ENCODE results near the gene JAK1.

Gene JAK1

GRCh38 chr1:64843675-64844074 is 122.7 kb downstream of the JAK1 start:
- no peak for DNase-seq (ENCODE audit: low read depth)
- Histone ChIP-seq H3K4me3 (ENCODE audit: low read length) (no peak overlapping the region), H3K27me3 (replicated peaks; ENCODE audit: control insufficient read depth, insufficient read depth, low read length) (no peaks in the 10 kb centered on the region), H3K36me3 (ENCODE audit: control insufficient read depth, insufficient read depth, low read length, severe bottlenecking) (peaks cover 85% of the 10 kb centered on the region), H3K4me1 (ENCODE audit: control insufficient read depth, insufficient read depth, low read length) (peaks cover 26% of the 10 kb centered on the region), H3K9ac (ENCODE audit: low read length) (no peak overlapping the region), H3K9me3 (ENCODE audit: control insufficient read depth, low read length) (no peaks in the 10 kb centered on the region)

- H3K9ac ChIP-seq (ENCODE audit: low read length), result peak overlapping the region; percentile 59
- H3K27me3 ChIP-seq (replicated peaks; ENCODE audit: control insufficient read depth, insufficient read depth, low read length), result no peaks in the 10 kb centered on the region
- DNase-seq (ENCODE audit: low read depth), result no peak
- H3K4me1 ChIP-seq (ENCODE audit: control insufficient read depth, insufficient read depth, low read length), result peaks cover 26% of the 10 kb centered on the region
- H3K4me3 ChIP-seq (ENCODE audit: low read length), result peak overlapping the region; percentile 33
- no peaks in the 10 kb centered on the region for H3K9me3 ChIP-seq (ENCODE audit: control insufficient read depth, low read length)
- peaks cover 85% of the 10 kb centered on the region for H3K36me3 ChIP-seq (ENCODE audit: control insufficient read depth, insufficient read depth, low read length, severe bottlenecking)
Observed at GRCh38 chr1:64842224-64842623, 124.1 kb downstream of the JAK1 start.

- peaks cover 85% of the 10 kb centered on the region for H3K36me3 ChIP-seq (ENCODE audit: control insufficient read depth, insufficient read depth, low read length, severe bottlenecking)
- peak; percentile 72 for DNase-seq (ENCODE audit: low read depth)
Observed at GRCh38 chr1:64841330-64842065, 124.9 kb downstream of the JAK1 start.

GRCh38 chr1:64839732-64840405 is 126.5 kb downstream of the JAK1 start:
- Histone ChIP-seq H3K27me3 (replicated peaks; ENCODE audit: control insufficient read depth, insufficient read depth, low read length) (no peaks in the 10 kb centered on the region), H3K36me3 (ENCODE audit: control insufficient read depth, insufficient read depth, low read length, severe bottlenecking) (peaks cover 85% of the 10 kb centered on the region), H3K4me1 (ENCODE audit: control insufficient read depth, insufficient read depth, low read length) (peaks cover 32% of the 10 kb centered on the region), H3K4me3 (ENCODE audit: low read length) (no peak overlapping the region), H3K9ac (ENCODE audit: low read length) (no peak overlapping the region), H3K9me3 (ENCODE audit: control insufficient read depth, low read length) (no peaks in the 10 kb centered on the region)
- no peak for DNase-seq (ENCODE audit: low read depth)

More at GRCh38 chr1:64841330-64842065, 124.9 kb downstream of the JAK1 start:
- peak overlapping the region; percentile 59 for H3K9ac ChIP-seq (ENCODE audit: low read length)
- H3K4me3 ChIP-seq (ENCODE audit: low read length), result peak overlapping the region; percentile 33
- H3K27me3 ChIP-seq (replicated peaks; ENCODE audit: control insufficient read depth, insufficient read depth, low read length), result no peaks in the 10 kb centered on the region
- no peaks in the 10 kb centered on the region for H3K9me3 ChIP-seq (ENCODE audit: control insufficient read depth, low read length)
- peaks cover 26% of the 10 kb centered on the region for H3K4me1 ChIP-seq (ENCODE audit: control insufficient read depth, insufficient read depth, low read length)

GRCh38 chr1:64839261-64839660 is 127.1 kb downstream of the JAK1 start:
- H3K4me3 ChIP-seq (ENCODE audit: low read length), result no peak overlapping the region
- H3K9ac ChIP-seq (ENCODE audit: low read length), result no peak overlapping the region
- H3K36me3 ChIP-seq (ENCODE audit: control insufficient read depth, insufficient read depth, low read length, severe bottlenecking), result peaks cover 85% of the 10 kb centered on the region
- H3K9me3 ChIP-seq (ENCODE audit: control insufficient read depth, low read length), result no peaks in the 10 kb centered on the region
- no peak for DNase-seq (ENCODE audit: low read depth)
- peaks cover 37% of the 10 kb centered on the region for H3K4me1 ChIP-seq (ENCODE audit: control insufficient read depth, insufficient read depth, low read length)
- no peaks in the 10 kb centered on the region for H3K27me3 ChIP-seq (replicated peaks; ENCODE audit: control insufficient read depth, insufficient read depth, low read length)

- DNase-seq (ENCODE audit: low read depth), result no peak
- Histone ChIP-seq H3K27me3 (replicated peaks; ENCODE audit: control insufficient read depth, insufficient read depth, low read length) (no peaks in the 10 kb centered on the region), H3K9ac (ENCODE audit: low read length) (no peak overlapping the region), H3K4me1 (ENCODE audit: control insufficient read depth, insufficient read depth, low read length) (peaks cover 40% of the 10 kb centered on the region), H3K9me3 (ENCODE audit: control insufficient read depth, low read length) (no peaks in the 10 kb centered on the region), H3K4me3 (ENCODE audit: low read length) (no peak overlapping the region), H3K36me3 (ENCODE audit: control insufficient read depth, insufficient read depth, low read length, severe bottlenecking) (peaks cover 85% of the 10 kb centered on the region)
Observed at GRCh38 chr1:64838486-64838885, 127.9 kb downstream of the JAK1 start.

- Histone ChIP-seq H3K9ac (ENCODE audit: low read length) (no peak overlapping the region), H3K4me3 (ENCODE audit: low read length) (no peak overlapping the region), H3K27me3 (replicated peaks; ENCODE audit: control insufficient read depth, insufficient read depth, low read length) (no peaks in the 10 kb centered on the region), H3K9me3 (ENCODE audit: control insufficient read depth, low read length) (no peaks in the 10 kb centered on the region), H3K4me1 (ENCODE audit: control insufficient read depth, insufficient read depth, low read length) (peaks cover 26% of the 10 kb centered on the region), H3K36me3 (ENCODE audit: control insufficient read depth, insufficient read depth, low read length, severe bottlenecking) (peaks cover 94% of the 10 kb centered on the region)
- no peak for DNase-seq (ENCODE audit: low read depth)
Observed at GRCh38 chr1:64836802-64837201, 129.5 kb downstream of the JAK1 start.

GRCh38 chr1:64834734-64835133 is 131.6 kb downstream of the JAK1 start:
- Histone ChIP-seq H3K27me3 (replicated peaks; ENCODE audit: control insufficient read depth, insufficient read depth, low read length) (no peaks in the 10 kb centered on the region), H3K9me3 (ENCODE audit: control insufficient read depth, low read length) (no peaks in the 10 kb centered on the region), H3K4me3 (ENCODE audit: low read length) (no peak overlapping the region), H3K36me3 (ENCODE audit: control insufficient read depth, insufficient read depth, low read length, severe bottlenecking) (peaks cover 95% of the 10 kb centered on the region), H3K9ac (ENCODE audit: low read length) (no peak overlapping the region), H3K4me1 (ENCODE audit: control insufficient read depth, insufficient read depth, low read length) (peaks cover 14% of the 10 kb centered on the region)
- DNase-seq (ENCODE audit: low read depth), result peak; percentile 72

- H3K9ac ChIP-seq (ENCODE audit: low read length), result no peak overlapping the region
- no peaks in the 10 kb centered on the region for H3K27me3 ChIP-seq (replicated peaks; ENCODE audit: control insufficient read depth, insufficient read depth, low read length)
- no peak overlapping the region for H3K4me3 ChIP-seq (ENCODE audit: low read length)
- H3K36me3 ChIP-seq (ENCODE audit: control insufficient read depth, insufficient read depth, low read length, severe bottlenecking), result peaks cover 52% of the 10 kb centered on the region
- no peaks in the 10 kb centered on the region for H3K9me3 ChIP-seq (ENCODE audit: control insufficient read depth, low read length)
- DNase-seq (ENCODE audit: low read depth), result no peak
- peaks cover 17% of the 10 kb centered on the region for H3K4me1 ChIP-seq (ENCODE audit: control insufficient read depth, insufficient read depth, low read length)
Observed at GRCh38 chr1:64830030-64830651, 136.2 kb downstream of the JAK1 start.

- H3K27me3 ChIP-seq (replicated peaks; ENCODE audit: control insufficient read depth, insufficient read depth, low read length), result no peaks in the 10 kb centered on the region
- H3K9ac ChIP-seq (ENCODE audit: low read length), result no peak overlapping the region
- H3K9me3 ChIP-seq (ENCODE audit: control insufficient read depth, low read length), result no peaks in the 10 kb centered on the region
- no peak for DNase-seq (ENCODE audit: low read depth)
- peaks cover 46% of the 10 kb centered on the region for H3K36me3 ChIP-seq (ENCODE audit: control insufficient read depth, insufficient read depth, low read length, severe bottlenecking)
- no peak overlapping the region for H3K4me3 ChIP-seq (ENCODE audit: low read length)
- H3K4me1 ChIP-seq (ENCODE audit: control insufficient read depth, insufficient read depth, low read length), result peaks cover 11% of the 10 kb centered on the region
Observed at GRCh38 chr1:64829411-64830029, 136.8 kb downstream of the JAK1 start.

- H3K36me3 ChIP-seq (ENCODE audit: control insufficient read depth, insufficient read depth, low read length, severe bottlenecking), result peaks cover 40% of the 10 kb centered on the region
- no peaks in the 10 kb centered on the region for H3K27me3 ChIP-seq (replicated peaks; ENCODE audit: control insufficient read depth, insufficient read depth, low read length)
- H3K9ac ChIP-seq (ENCODE audit: low read length), result no peak overlapping the region
- no peak overlapping the region for H3K4me3 ChIP-seq (ENCODE audit: low read length)
- H3K4me1 ChIP-seq (ENCODE audit: control insufficient read depth, insufficient read depth, low read length), result peaks cover 8% of the 10 kb centered on the region
- H3K9me3 ChIP-seq (ENCODE audit: control insufficient read depth, low read length), result no peaks in the 10 kb centered on the region
- DNase-seq (ENCODE audit: low read depth), result no peak
Observed at GRCh38 chr1:64828829-64829228, 137.5 kb downstream of the JAK1 start.

Measured in adipocyte (in vitro differentiated cells).